HCT116 (cell line): Measurements from ENCODE around the gene CA6. TPM values are rescaled to one million over a fixed set of nuclear protein-coding genes. Genes with fewer than 3 reads are reported as not detected.

Experiments used
- ATAC-seq: fragments of 200-7000 bp; cut with Tn5 transposase; 2 replicates; pipeline ENCODE4 v1.9.1; 2020; ENCODE audit warnings: mild to moderate bottlenecking, moderate library complexity
- BruUV-seq: library from RNA; stranded (reverse); fragments of 400-500 nt; replicated peaks from 2 replicates; lab custom pipeline; 2021; lab: Mats Ljungman, UMichigan
- CTCF ChIA-PET: fragments of 300-600 bp; sonication (Branson Sonifier 250); formaldehyde crosslinking; loops from one replicate; lab custom pipeline; 2021; ENCODE audit warnings: antibody characterized with exemption; lab: Charles Lee
- POLR2A ChIA-PET: fragments of 300-600, 350-600 bp; sonication (Branson Sonifier 250); formaldehyde crosslinking; loops from one replicate; lab custom pipeline; 2021; ENCODE audit warnings: antibody characterized with exemption; lab: Charles Lee
- RAD21 ChIA-PET, 2 experiments: fragments of 300-600 bp; sonication (Branson Sonifier 250); formaldehyde crosslinking; loops; one replicate each; lab custom pipeline; 2023; ENCODE audit warnings: low total read pairs in 2 of 2; ENCODE audit not compliant: uncharacterized antibody in 2 of 2, unreplicated experiment in 2 of 2, low non-redundant PET in 1 of 2; lab: Charles Lee
- DNase-seq: peaks from one replicate; pipeline ENCODE4 v3.0.0-alpha.2; 2010; ENCODE audit warnings: low read depth, low spot score
- H2AFZ ChIP-seq: fragments of 200-600 bp; shearing (Covaris generic), sonication (generic); 2 replicates; pipeline ENCODE4 v1.6.1; 2017; ENCODE audit warnings: low read depth, mixed run types, mixed read lengths, antibody characterized with exemption, low read length; ENCODE audit not compliant: poor library complexity, severe bottlenecking
- H3K27ac ChIP-seq: 2 replicates; pipeline ENCODE4 v1.5.1; 2012; ENCODE audit warnings: low read depth, low read length
- H3K27me3 ChIP-seq: fragments of 200-600 bp; sonication (generic); 2 replicates; pipeline ENCODE4 v1.6.1; 2016; ENCODE audit warnings: mixed run types, low read length, mixed read lengths; ENCODE audit not compliant: insufficient read depth
- H3K36me3 ChIP-seq, 2 experiments: fragments of 200-500 bp in 1 of 2; fragments of 200-600 bp in 1 of 2; sonication (Bioruptor generic) in 1 of 2; sonication (generic) in 1 of 2; 2 replicates each; pipeline versions ENCODE4 v1.5.1 to v1.6.1; 2014 to 2016; ENCODE audit warnings: low read length in 2 of 2, inconsistent platforms in 1 of 2, mixed read lengths in 1 of 2, mixed run types in 1 of 2; ENCODE audit not compliant: insufficient read depth in 2 of 2, control insufficient read depth in 1 of 2
- H3K4me1 ChIP-seq, 2 experiments: fragments of 200-600 bp in 1 of 2; sonication (generic) in 1 of 2; 2 replicates each; pipeline versions ENCODE4 v1.5.1 to v1.6.1; 2012 to 2017; ENCODE audit warnings: low read length in 2 of 2, inconsistent platforms in 1 of 2, mild to moderate bottlenecking in 1 of 2, mixed read lengths in 1 of 2, mixed run types in 1 of 2, moderate library complexity in 1 of 2; ENCODE audit not compliant: insufficient read depth in 2 of 2, control insufficient read depth in 1 of 2
- H3K4me2 ChIP-seq: fragments of 200-600 bp; sonication (generic); 2 replicates; pipeline ENCODE4 v1.6.1; 2017; ENCODE audit warnings: mixed run types, low read length, mixed read lengths
- H3K4me3 ChIP-seq, 2 experiments: fragments of 200-600 bp in 1 of 2; sonication (generic) in 1 of 2; replicated peaks in 1 of 2; 2 replicates each; pipeline ENCODE4 v1.5.1; 2011 to 2016; ENCODE audit warnings: low read length in 2 of 2, control low read depth in 1 of 2, low read depth in 1 of 2, mild to moderate bottlenecking in 1 of 2, mixed read lengths in 1 of 2, mixed run types in 1 of 2
- H3K79me2 ChIP-seq: fragments of 200-600 bp; sonication (generic); 2 replicates; pipeline ENCODE4 v1.6.1; 2017; ENCODE audit warnings: mild to moderate bottlenecking, mixed run types, low read length, moderate library complexity, mixed read lengths; ENCODE audit not compliant: insufficient read depth
- H3K9ac ChIP-seq: fragments of 200-600 bp; sonication (generic); 2 replicates; pipeline ENCODE4 v1.6.1; 2016; ENCODE audit warnings: low read length, mixed read lengths
- H3K9me2 ChIP-seq: fragments of 200-600 bp; sonication (generic), shearing (Covaris generic); 2 replicates; pipeline ENCODE4 v1.6.1; 2017; ENCODE audit warnings: mixed run types, mild to moderate bottlenecking, moderate library complexity; ENCODE audit not compliant: insufficient read depth
- H3K9me3 ChIP-seq, 2 experiments: fragments of 200-500 bp in 1 of 2; fragments of 200-600 bp in 1 of 2; sonication (Bioruptor generic) in 1 of 2; sonication (generic) in 1 of 2; 2 replicates each; pipeline ENCODE4 v1.6.1; 2014 to 2017; ENCODE audit warnings: low read length in 2 of 2, mixed read lengths in 2 of 2, inconsistent platforms in 1 of 2, low read depth in 1 of 2, mild to moderate bottlenecking in 1 of 2, mixed run types in 1 of 2, moderate library complexity in 1 of 2; ENCODE audit not compliant: control insufficient read depth in 1 of 2, insufficient read depth in 1 of 2
- H4K20me1 ChIP-seq: fragments of 200-600 bp; sonication (generic), shearing (Covaris generic); 2 replicates; pipeline ENCODE4 v1.6.1; 2017; ENCODE audit warnings: mixed run types, mild to moderate bottlenecking, moderate library complexity; ENCODE audit not compliant: insufficient read depth
- CBX3 ChIP-seq: IDR thresholded peaks from 2 replicates; pipeline ENCODE4 v1.6.1; 2012; ENCODE audit warnings: low read depth
- CEBPB ChIP-seq: IDR thresholded peaks from 2 replicates; pipeline ENCODE4 v1.6.1; 2012; ENCODE audit warnings: low read depth
- ELF1 ChIP-seq: IDR thresholded peaks from 2 replicates; pipeline ENCODE4 v1.6.1; 2012; ENCODE audit warnings: low read depth, borderline replicate concordance
- FOSL1 ChIP-seq: IDR thresholded peaks from 2 replicates; pipeline ENCODE4 v1.6.1; 2012; ENCODE audit warnings: low read depth
- POLR2A ChIP-seq: IDR thresholded peaks from 2 replicates; pipeline ENCODE4 v1.7.0; 2011; ENCODE audit warnings: borderline replicate concordance; ENCODE audit not compliant: insufficient read depth, insufficient read length; ENCODE audit errors: extremely low read depth
- POLR2AphosphoS5 ChIP-seq: IDR thresholded peaks from 2 replicates; pipeline ENCODE4 v1.6.1; 2011; ENCODE audit warnings: mild to moderate bottlenecking, low read depth, low read length, moderate library complexity
- RAD21 ChIP-seq: IDR thresholded peaks from 2 replicates; pipeline ENCODE4 v1.6.1; 2012; ENCODE audit warnings: low read depth, mild to moderate bottlenecking
- TCF7L2 ChIP-seq: IDR thresholded peaks from 2 replicates; pipeline ENCODE4 v1.7.0; 2011; ENCODE audit warnings: borderline replicate concordance, inconsistent platforms; ENCODE audit not compliant: insufficient read depth, insufficient read length; ENCODE audit errors: extremely low read depth
- ZNF274 ChIP-seq: fragments of 200-500 bp; sonication (Bioruptor generic); IDR thresholded peaks from 2 replicates; pipeline ENCODE4 v1.6.1; 2014; ENCODE audit warnings: mild to moderate bottlenecking, low read depth, low read length, inconsistent platforms
- intact Hi-C: fragments of 100-400 bp; cut with micrococcal nuclease; formaldehyde crosslinking; loops from 2 replicates; pipeline ENCODE4 v1.10.0; 2022
- total RNA-seq: library from RNA; stranded (reverse); gene quantifications from one replicate; pipeline ENCODE4 v1.2.1, GENCODE V29; 2021; ENCODE audit not compliant: unreplicated experiment
- TF ChIP-seq, protein P1 (sequence below): IDR thresholded peaks from 2 replicates; pipeline ENCODE4 v1.6.1; 2012; ENCODE audit warnings: low read depth
- TF ChIP-seq, protein P2 (sequence below): IDR thresholded peaks from 2 replicates; pipeline ENCODE4 v1.6.1; 2011; ENCODE audit warnings: mild to moderate bottlenecking, low read length, moderate library complexity; ENCODE audit not compliant: insufficient replicate concordance; ENCODE audit errors: extremely low read depth

CA6 gene
- total RNA-seq, 1 experiment from 2014 or later, result not detected

DNA sequence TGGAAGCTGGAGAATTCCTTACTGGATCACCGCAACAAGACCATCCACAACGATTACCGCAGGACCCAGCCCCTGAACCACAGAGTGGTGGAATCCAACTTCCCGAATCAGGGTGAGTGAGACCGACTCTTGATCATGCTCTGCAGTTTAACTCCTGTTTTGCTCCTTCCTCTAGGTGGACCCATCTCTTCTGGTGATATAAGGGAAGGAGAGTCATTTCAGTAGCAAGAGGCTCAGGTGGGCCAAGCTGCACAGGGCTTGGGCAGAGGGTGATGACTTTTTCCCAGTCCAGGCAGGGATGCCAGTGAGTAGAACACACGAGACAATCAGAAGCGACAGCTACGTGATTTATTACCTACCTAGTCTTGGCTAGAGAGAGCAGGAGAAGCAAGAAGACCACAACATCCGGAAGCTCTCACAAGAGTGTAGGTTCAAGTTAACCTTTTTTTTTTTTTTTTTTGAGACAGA, 25.2 kb downstream of the CA6 start:
- Histone ChIP-seq H3K27me3 (no peaks in the 10 kb centered on the region), H3K4me1 (no peaks in the 10 kb centered on the region), H3K79me2 (no peaks in the 10 kb centered on the region), H4K20me1 (no peaks in the 10 kb centered on the region), H3K9ac (no peak overlapping the region), H3K27ac (no peak overlapping the region), H3K9me2 (no peaks in the 10 kb centered on the region), H3K4me2 (no peak overlapping the region), H2AFZ (no peak overlapping the region), H3K4me3 (no peak overlapping the region), H3K9me3 (no peaks in the 10 kb centered on the region), H3K36me3 (no peaks in the 10 kb centered on the region)
- CTCF ChIA-PET, result no interaction called here
- TF ChIP-seq TCF7L2, result no peak
- TF ChIP-seq, protein P1, sequence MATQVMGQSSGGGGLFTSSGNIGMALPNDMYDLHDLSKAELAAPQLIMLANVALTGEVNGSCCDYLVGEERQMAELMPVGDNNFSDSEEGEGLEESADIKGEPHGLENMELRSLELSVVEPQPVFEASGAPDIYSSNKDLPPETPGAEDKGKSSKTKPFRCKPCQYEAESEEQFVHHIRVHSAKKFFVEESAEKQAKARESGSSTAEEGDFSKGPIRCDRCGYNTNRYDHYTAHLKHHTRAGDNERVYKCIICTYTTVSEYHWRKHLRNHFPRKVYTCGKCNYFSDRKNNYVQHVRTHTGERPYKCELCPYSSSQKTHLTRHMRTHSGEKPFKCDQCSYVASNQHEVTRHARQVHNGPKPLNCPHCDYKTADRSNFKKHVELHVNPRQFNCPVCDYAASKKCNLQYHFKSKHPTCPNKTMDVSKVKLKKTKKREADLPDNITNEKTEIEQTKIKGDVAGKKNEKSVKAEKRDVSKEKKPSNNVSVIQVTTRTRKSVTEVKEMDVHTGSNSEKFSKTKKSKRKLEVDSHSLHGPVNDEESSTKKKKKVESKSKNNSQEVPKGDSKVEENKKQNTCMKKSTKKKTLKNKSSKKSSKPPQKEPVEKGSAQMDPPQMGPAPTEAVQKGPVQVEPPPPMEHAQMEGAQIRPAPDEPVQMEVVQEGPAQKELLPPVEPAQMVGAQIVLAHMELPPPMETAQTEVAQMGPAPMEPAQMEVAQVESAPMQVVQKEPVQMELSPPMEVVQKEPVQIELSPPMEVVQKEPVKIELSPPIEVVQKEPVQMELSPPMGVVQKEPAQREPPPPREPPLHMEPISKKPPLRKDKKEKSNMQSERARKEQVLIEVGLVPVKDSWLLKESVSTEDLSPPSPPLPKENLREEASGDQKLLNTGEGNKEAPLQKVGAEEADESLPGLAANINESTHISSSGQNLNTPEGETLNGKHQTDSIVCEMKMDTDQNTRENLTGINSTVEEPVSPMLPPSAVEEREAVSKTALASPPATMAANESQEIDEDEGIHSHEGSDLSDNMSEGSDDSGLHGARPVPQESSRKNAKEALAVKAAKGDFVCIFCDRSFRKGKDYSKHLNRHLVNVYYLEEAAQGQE, result no peak
- no peak for TF ChIP-seq FOSL1
- TF ChIP-seq POLR2AphosphoS5, result no peak
- TF ChIP-seq ZNF274, result no peak
- TF ChIP-seq RAD21, result no peak
- TF ChIP-seq, protein P2, sequence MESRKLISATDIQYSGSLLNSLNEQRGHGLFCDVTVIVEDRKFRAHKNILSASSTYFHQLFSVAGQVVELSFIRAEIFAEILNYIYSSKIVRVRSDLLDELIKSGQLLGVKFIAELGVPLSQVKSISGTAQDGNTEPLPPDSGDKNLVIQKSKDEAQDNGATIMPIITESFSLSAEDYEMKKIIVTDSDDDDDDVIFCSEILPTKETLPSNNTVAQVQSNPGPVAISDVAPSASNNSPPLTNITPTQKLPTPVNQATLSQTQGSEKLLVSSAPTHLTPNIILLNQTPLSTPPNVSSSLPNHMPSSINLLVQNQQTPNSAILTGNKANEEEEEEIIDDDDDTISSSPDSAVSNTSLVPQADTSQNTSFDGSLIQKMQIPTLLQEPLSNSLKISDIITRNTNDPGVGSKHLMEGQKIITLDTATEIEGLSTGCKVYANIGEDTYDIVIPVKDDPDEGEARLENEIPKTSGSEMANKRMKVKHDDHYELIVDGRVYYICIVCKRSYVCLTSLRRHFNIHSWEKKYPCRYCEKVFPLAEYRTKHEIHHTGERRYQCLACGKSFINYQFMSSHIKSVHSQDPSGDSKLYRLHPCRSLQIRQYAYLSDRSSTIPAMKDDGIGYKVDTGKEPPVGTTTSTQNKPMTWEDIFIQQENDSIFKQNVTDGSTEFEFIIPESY, result no peak
- no peak for TF ChIP-seq ELF1
- TF ChIP-seq POLR2A, result no peak
- TF ChIP-seq CBX3, result no peak
- TF ChIP-seq CEBPB, result no peak
- no TSS peak for BruUV-seq
- intact Hi-C loops, result no loop called here
- no peak for ATAC-seq
- POLR2A ChIA-PET, result no interaction called here
- no peak for DNase-seq
- RAD21 ChIA-PET, result no interaction called here
